SK-N-MC (cell line): ENCODE data around the gene SPAG8.

ENCODE experiments used
- EZH2 ChIP-seq: fragments of 200-600 bp; sonication (generic); IDR thresholded peaks from one replicate; pipeline ENCODE4 v1.6.1; 2017; ENCODE audit warnings: antibody characterized with exemption
- FOXP2 ChIP-seq: optimal IDR thresholded peaks from 2 replicates; pipeline ENCODE3; 2011; ENCODE audit warnings: mild to moderate bottlenecking, moderate library complexity; ENCODE audit not compliant: insufficient read depth; ENCODE audit errors: extremely low read length, control extremely low read depth
- POLR2AphosphoS5 ChIP-seq: IDR thresholded peaks from 2 replicates; pipeline ENCODE4 v1.6.1; 2012; ENCODE audit warnings: mild to moderate bottlenecking, low read depth, low read length, borderline replicate concordance

DNA sequence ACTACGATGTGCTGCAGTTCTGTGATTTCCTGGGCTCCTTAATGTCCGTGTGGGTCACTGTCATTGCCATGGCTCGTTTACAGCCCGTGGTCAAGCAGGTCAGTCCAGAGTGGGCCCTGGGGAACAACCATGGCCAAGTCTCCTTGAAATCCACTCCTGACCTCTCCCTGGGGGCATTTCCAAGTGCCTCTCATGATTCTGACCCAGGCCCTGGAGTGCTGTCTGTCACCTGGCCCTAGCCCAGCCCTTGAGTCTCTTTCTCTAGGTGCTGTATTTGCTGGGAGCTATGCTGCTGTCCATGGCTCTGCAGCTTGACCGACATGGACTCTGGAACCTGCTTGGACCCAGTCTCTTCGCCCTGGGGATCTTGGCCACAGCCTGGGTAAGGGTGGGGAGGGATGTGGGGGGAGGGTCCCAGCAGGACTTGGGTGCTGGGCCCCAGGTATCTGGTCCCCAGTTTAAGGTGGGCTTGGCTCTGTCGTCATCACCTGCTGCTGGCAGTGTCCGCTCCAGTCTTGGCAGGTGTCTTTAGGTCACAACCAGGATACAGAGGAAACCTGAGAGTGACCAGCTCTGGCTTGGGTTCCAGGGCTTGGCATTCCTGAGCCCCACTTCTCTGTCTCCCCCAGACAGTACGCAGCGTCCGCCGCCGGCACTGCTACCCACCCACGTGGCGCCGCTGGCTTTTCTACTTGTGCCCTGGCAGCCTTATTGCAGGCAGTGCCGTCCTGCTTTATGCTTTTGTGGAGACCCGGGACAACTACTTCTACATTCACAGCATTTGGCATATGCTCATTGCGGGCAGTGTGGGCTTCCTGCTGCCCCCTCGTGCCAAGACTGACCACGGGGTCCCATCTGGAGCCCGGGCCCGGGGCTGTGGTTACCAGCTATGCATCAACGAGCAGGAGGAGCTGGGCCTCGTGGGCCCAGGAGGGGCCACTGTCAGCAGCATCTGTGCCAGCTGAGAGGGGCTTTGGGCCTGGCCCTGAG, 41.1 kb upstream of the SPAG8 start:
- TF ChIP-seq EZH2 (no peak), POLR2AphosphoS5 (no peak), FOXP2 (no peak)
